HS-27A (cell line): Measurements from ENCODE around the gene ATP2A2.
A peak's percentile ranks its signal among the peaks of the same experiment; 100 is the strongest.

Experiments used
- DNase-seq: peaks from one replicate; pipeline ENCODE4 v3.0.0-alpha.2; 2012; ENCODE audit warnings: low read depth, missing footprints

ATP2A2 gene

DNA sequence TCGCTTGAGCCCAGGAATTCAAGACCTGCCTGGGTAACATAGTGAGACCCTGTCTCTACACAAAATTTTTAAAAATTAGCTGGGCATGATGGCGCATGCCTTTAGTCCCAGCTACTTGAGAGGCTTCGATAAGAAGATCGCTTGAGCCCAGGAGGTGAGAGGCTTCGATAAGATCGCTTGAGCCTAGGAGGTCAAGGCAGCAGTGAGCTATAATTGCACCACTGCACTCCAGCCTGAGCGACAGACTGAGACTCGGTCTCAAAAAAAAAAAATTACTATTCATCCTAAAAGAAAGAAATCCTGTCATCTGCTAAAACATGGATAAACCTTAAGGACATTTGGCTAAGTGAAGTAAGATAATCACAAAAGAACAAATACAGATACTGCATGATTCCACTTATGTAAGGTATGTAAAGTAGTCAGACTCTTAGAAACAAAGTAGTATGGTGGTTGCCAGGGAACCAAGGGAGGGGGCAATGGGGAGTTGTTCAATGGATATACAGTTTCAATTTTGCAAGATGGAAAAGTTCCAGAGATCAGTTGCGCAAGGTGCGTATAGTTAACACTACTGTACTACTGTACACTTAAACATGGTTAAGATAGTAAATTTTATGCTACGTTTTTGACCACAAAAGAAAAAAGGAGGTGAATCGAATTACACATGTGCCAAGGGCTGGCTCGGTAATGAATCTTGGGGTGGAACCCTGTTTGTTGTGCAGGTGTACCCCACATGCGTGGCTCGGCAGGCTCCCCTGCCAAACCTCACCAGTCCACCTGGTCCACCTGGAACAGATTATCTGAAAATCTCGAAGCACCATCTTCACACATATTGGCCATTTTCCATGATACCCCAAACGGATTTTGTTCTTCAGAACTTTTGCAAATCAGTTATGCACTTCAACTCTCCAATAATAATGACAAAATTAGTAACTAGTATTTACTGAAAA lies 18.3 kb upstream of the ATP2A2 start:
- no peak for DNase-seq

DNA sequence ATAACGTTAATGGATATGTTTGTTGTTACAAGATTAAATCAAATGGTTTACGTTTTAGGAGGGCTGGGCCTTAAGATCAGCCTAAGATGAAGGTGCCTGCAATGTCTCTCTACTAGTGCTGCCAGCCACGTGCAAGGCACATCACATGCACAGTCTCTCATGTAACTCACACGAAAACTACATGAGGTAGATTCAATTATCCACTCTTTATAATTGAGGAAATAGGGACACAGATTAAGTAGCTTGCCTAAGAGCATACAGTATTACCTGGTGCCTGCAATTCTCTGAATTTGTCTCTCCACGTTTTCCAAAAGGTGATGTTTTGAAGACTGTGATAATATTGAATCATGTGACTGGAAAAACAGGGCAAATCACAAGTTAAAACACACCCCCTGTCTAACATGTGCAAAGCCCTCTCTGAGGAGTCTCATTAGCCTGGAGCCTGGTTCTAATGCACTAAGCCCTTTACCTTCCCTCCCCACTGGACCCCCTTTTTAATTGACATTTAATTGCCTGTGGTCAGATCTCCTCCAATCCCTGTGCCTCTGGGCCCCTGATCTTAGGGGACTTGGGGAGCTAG lies 14.6 kb upstream of the ATP2A2 start:
- no peak for DNase-seq

- no peak for DNase-seq
Observed at GRCh38 chr12:110266980-110267620, 13.9 kb upstream of the ATP2A2 start.

GRCh38 chr12:110269622-110270124 lies 11.4 kb upstream of the ATP2A2 start:
- peak; percentile 77 for DNase-seq

DNA sequence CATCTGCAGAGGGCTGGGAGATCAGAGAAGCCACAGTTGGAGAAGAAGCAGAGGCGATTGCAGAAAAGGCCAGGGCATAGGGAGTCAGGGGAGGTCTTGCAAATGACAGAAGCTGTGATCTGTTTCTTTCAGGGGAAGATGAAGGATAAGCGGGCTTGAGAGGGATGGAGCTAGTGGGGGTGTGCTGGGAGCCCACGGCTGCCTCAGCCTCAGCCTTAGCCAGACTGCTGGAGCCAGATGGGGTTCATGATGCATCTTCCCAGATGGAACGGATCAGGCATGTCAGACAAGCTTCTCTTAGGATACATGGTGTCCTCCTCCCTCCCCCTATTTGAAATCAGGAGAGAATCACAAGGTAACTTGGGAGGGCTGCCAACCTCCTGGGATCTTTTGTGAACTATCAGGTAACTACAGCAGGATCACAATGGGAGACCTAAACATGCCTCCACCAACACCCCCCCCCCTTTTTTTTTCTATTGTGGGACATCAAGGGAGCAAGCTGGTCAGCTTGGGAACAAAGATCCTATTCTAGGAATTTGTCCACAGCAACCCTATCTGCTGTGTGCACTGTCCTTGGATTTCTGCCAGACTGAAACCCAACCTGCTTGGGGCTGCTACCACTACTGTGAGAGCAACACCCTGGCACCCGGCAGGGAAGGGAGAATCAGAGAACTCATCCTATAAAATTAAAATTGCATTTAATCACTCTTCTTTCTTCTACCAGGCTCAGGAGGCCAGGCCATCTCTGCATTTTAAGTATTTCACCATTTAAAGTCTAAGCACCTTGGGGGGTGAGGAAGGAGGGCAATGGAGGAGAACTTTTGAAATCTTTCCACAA lies 10.7 kb upstream of the ATP2A2 start:
- DNase-seq: no peak

GRCh38 chr12:110271015-110271414 lies 10.0 kb upstream of the ATP2A2 start:
- DNase-seq: no peak

- DNase-seq: no peak
Observed at GRCh38 chr12:110277530-110278254, 3.4 kb upstream of the ATP2A2 start.

DNA sequence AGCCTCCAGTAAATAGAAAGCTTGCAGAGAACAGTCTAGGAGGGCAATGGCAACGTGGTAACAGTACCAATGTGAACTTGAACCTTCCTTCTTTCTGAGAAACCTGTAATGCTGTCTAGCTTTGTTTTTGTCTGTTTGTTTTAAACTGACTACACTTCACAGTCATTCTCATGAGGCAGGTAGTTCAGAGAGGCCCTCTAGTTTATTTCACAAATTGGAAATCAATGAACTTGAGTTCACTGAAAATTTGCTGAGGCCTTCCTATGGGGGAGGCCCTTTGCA lies 2.9 kb upstream of the ATP2A2 start:
- no peak for DNase-seq

GRCh38 chr12:110279566-110280375 lies 1.3 kb upstream of the ATP2A2 start:
- no peak for DNase-seq

DNA sequence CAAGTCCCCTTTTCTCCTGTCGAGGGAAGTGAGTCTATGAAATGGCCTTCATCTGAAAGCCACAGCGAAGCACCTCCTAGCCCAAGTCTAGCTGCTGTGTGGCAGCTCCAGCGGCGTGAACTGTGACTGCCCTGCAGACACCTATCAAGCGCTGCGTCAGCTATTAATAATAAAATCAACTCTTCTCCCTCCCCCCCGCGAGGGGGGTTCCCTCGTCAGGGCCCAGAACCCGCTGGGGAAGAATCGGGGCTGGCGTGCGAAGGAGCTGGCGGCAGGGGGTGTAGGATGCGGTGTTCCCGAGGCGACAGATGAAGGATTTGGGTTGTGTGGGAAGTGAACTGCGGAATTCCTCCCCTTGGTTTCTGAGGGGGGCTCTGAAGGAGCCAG lies 662 bp upstream of the ATP2A2 start:
- DNase-seq: no peak

- DNase-seq: no peak
Observed at GRCh38 chr12:110281549-110282299, 677 bp downstream of the ATP2A2 start.

GRCh38 chr12:110282300-110282860 lies 1.3 kb downstream of the ATP2A2 start:
- no peak for DNase-seq

- DNase-seq: no peak
Observed at GRCh38 chr12:110282956-110283817, 2.1 kb downstream of the ATP2A2 start.

GRCh38 chr12:110284597-110284996 lies 3.5 kb downstream of the ATP2A2 start:
- no peak for DNase-seq

DNA sequence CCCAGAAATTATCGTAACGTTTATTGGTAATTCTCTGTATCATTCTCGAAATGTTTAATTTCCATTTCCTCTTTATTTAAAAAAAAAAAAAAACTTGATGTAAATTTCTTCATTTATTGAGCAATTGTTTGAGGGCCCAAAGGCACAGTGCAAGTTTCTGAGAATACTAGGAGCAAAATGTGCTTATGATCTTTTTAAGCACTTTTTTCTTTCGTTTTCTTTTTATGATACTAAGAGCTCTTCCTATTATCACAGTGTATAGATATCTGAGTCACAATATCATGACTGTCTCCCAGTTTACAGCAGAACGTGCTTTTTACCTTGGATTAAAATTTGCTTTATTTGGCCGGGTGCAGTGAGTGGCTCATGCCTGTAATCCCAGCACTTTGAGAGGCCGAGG lies 5.6 kb downstream of the ATP2A2 start:
- no peak for DNase-seq

DNA sequence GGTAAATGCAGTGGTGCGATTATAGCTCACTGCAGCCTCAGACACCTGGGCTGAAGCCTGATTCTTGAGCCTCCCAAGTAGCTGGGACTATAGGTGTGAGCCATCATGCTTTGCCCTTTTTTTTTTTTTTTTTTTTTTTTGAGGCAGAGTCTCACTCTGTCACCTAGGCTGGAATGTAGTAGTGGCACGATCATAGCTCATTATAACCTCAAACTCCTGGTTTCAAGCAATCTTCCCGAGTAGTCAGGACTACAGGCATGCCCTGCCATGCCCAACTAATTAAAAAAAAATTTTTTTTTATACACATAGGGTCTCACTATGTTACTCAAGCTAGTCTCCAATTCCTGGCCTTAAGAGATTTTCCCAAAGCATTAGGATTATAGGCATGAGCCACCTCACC lies 6.9 kb downstream of the ATP2A2 start:
- DNase-seq: no peak

DNA sequence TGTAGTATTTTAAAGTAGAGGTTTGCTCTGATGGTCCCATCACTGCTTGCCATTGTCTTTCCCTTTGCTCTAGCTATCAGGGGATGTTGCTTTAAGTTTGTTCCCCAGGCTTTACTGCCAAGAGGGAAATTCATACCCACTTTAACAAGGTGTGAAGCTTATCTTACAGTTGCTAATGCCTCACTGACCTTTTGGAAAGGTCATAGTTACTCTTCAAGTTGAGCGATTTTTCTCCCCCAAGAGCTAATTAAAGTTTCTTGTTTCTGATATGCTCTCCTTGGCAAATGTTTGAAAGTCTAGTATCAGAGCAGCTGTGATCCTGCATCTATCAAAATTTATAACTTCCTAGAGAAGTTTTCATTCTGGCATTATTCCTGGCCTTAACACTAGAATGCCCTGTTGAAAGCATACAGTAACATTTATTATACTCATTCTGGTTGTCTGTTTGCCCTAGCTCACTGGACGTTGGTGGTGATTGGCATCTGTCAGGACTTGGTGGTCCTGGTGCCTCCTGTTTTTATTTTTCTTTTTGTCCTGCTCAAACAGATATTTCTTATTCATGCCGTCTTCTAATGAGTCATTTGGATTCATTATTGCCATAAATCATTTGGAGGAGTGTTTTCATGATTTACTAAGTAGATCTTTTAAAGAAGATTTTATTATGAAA lies 8.1 kb downstream of the ATP2A2 start:
- DNase-seq: no peak

DNA sequence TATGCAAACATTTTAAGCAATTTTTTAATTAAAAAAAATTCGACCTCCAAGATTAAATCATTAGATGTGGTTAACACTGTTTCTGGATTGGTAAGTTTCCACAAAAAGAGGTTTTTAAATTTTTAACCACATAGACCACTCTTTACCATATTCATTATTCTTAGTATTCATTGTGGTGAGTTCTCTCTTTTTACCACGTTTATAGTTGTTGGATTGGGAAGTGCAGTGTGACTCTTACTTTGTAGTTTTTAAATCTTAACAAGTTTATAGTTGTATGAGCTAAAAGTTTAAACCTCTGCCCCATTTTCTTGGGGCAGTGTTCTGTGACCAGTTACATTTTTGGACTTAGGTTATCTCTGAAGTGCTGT lies 8.6 kb downstream of the ATP2A2 start:
- DNase-seq: no peak
